K562 (cell line): ENCODE data around the gene ZNF487. TPM values are rescaled to one million over a fixed set of nuclear protein-coding genes. Genes with fewer than 3 reads are reported as not detected.
A peak's percentile ranks its signal among the peaks of the same experiment; 100 is the strongest.

ENCODE experiments used
- ARNT ChIP-seq, 2 experiments: fragments of 450-650 bp; IDR thresholded peaks; 2 replicates each; pipeline ENCODE4 v1.6.1; 2016; ENCODE audit warnings: mild to moderate bottlenecking in 1 of 2
- BHLHE40 ChIP-seq: IDR thresholded peaks from 2 replicates; pipeline ENCODE4 v1.6.1; 2011; ENCODE audit warnings: low read length, improper control_type of control experiment
- CHCHD3 ChIP-seq: fragments of 250-450 bp; sonication (Bioruptor Pico); IDR thresholded peaks from 2 replicates; pipeline ENCODE4 v2.1.2; 2022; ENCODE audit warnings: mild to moderate bottlenecking
- E2F3 ChIP-seq: fragments of 250-450 bp; sonication (Bioruptor Pico); IDR thresholded peaks from 2 replicates; pipeline ENCODE4 v1.4.0; 2020; ENCODE audit warnings: mild to moderate bottlenecking
- HDAC3 ChIP-seq: fragments of 450-650 bp; IDR thresholded peaks from 2 replicates; pipeline ENCODE4 v1.6.1; 2018; ENCODE audit warnings: borderline replicate concordance, mild to moderate bottlenecking, moderate library complexity; ENCODE audit not compliant: partially characterized antibody
- MCM5 ChIP-seq: fragments of 450-650 bp; IDR thresholded peaks from 2 replicates; pipeline ENCODE4 v1.6.1; 2016; ENCODE audit warnings: low read depth
- NFE2 ChIP-seq: IDR thresholded peaks from 2 replicates; pipeline ENCODE4 v1.6.1; 2014; ENCODE audit warnings: antibody characterized with exemption, low read depth
- NR0B1 ChIP-seq: fragments of 450-650 bp; IDR thresholded peaks from one replicate; pipeline ENCODE4 v1.6.1; 2018; ENCODE audit warnings: mild to moderate bottlenecking, moderate library complexity; ENCODE audit not compliant: partially characterized antibody
- SMAD4 ChIP-seq: fragments of 250-450 bp; sonication (Bioruptor Pico); conservative IDR thresholded peaks from 2 replicates; pipeline ENCODE4 v1.8.0; 2021; ENCODE audit warnings: inconsistent platforms, mild to moderate bottlenecking, moderate library complexity
- TEAD2 ChIP-seq: fragments of 450-650 bp; IDR thresholded peaks from 2 replicates; pipeline ENCODE4 v1.6.1; 2016; ENCODE audit warnings: missing genetic modification characterization, control low read depth, missing compliant biosample characterization
- ZBTB1 ChIP-seq: sonication (generic); formaldehyde crosslinking; IDR thresholded peaks from 2 replicates; pipeline ENCODE4 v1.8.1; 2023; ENCODE audit warnings: missing genetic modification reagents, low read depth, mild to moderate bottlenecking, borderline replicate concordance
- ZBTB17 ChIP-seq: fragments of 450-650 bp; formaldehyde crosslinking; IDR thresholded peaks from 2 replicates; pipeline ENCODE4 v1.4.0; 2020; ENCODE audit warnings: mild to moderate bottlenecking
- polyA plus RNA-seq, 8 experiments: library from polyadenylated mRNA; depleted of rRNA in 4 of 8; stranded (reverse) in 5 of 8; unstranded in 3 of 8; fragments of >200 nt; fragmentation: Nextera tagmentation in 2 of 8; fragmentation: Illumina TruSeq in 1 of 8; extraction: Ambion mirVana in 2 of 8; extraction: Trizol in 1 of 8; gene quantifications; 2 replicates each; pipeline versions ENCODE4 v1.2.1 to v1.2.3, GENCODE V29; 2011 to 2014; ENCODE audit warnings: inconsistent platforms in 1 of 8, missing spikeins in 1 of 8
- total RNA-seq, 7 experiments: library from RNA; depleted of rRNA in 6 of 7; stranded (reverse); fragments of >200 nt in 6 of 7; fragmentation: Illumina TruSeq in 2 of 7; extraction: Trizol in 2 of 7; gene quantifications; 2 replicates each; pipeline versions ENCODE4 v1.2.1 to v1.2.3, GENCODE V29; 2011 to 2021; ENCODE audit warnings: low replicate concordance in 1 of 7
- TF ChIP-seq, protein P1 (sequence below): IDR thresholded peaks from 3 replicates; pipeline ENCODE4 v1.6.1; 2011; ENCODE audit warnings: borderline replicate concordance, mild to moderate bottlenecking, moderate library complexity; ENCODE audit not compliant: insufficient read length; ENCODE audit errors: extremely low read depth
- TF ChIP-seq, protein P2 (sequence below): sonication (generic); formaldehyde crosslinking; IDR thresholded peaks from 2 replicates; pipeline ENCODE4 v1.8.0; 2022; ENCODE audit warnings: missing genetic modification reagents, mild to moderate bottlenecking, borderline replicate concordance
- TF ChIP-seq, protein P3 (sequence below), 2 experiments: IDR thresholded peaks; 2 replicates each; pipeline ENCODE4 v1.6.1; 2012; ENCODE audit warnings: improper control_type of control experiment in 2 of 2, low read depth in 2 of 2, low read length in 2 of 2, borderline replicate concordance in 1 of 2
- TF ChIP-seq, protein P4 (sequence below): sonication (generic); formaldehyde crosslinking; IDR thresholded peaks from 2 replicates; pipeline ENCODE4 v1.8.0; 2022; ENCODE audit warnings: mild to moderate bottlenecking, missing genetic modification reagents
- TF ChIP-seq, protein P5 (sequence below): fragments of 250-450 bp; sonication (Bioruptor Pico); IDR thresholded peaks from 2 replicates; pipeline ENCODE4 v1.5.0; 2021; ENCODE audit warnings: mild to moderate bottlenecking, moderate library complexity

ZNF487 gene
- total and polyA plus RNA-seq, 9 of the 15 experiments (the other 6 are each of a cell fraction or from before 2014, with no cell fraction given), result 1.9 to 6.5 (median 4.2) TPM

GRCh38 chr10:43415544-43415943, 21.4 kb upstream of the ZNF487 start (continued):
- TF ChIP-seq, protein P1, sequence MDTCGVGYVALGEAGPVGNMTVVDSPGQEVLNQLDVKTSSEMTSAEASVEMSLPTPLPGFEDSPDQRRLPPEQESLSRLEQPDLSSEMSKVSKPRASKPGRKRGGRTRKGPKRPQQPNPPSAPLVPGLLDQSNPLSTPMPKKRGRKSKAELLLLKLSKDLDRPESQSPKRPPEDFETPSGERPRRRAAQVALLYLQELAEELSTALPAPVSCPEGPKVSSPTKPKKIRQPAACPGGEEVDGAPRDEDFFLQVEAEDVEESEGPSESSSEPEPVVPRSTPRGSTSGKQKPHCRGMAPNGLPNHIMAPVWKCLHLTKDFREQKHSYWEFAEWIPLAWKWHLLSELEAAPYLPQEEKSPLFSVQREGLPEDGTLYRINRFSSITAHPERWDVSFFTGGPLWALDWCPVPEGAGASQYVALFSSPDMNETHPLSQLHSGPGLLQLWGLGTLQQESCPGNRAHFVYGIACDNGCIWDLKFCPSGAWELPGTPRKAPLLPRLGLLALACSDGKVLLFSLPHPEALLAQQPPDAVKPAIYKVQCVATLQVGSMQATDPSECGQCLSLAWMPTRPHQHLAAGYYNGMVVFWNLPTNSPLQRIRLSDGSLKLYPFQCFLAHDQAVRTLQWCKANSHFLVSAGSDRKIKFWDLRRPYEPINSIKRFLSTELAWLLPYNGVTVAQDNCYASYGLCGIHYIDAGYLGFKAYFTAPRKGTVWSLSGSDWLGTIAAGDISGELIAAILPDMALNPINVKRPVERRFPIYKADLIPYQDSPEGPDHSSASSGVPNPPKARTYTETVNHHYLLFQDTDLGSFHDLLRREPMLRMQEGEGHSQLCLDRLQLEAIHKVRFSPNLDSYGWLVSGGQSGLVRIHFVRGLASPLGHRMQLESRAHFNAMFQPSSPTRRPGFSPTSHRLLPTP, result no peak
- TF ChIP-seq BHLHE40 (peak; percentile 83), HDAC3 (peak; percentile 81), ZBTB1 (CRISPR knock-in tag) (no peak), ZBTB17 (CRISPR knock-in tag) (no peak), NFE2 (no peak), SMAD4 (peak; percentile 83), MCM5 (no peak), CHCHD3 (CRISPR knock-in tag) (no peak), NR0B1 (no peak), E2F3 (CRISPR knock-in tag) (no peak), TEAD2 (tag) (no peak), ARNT (IDR thresholded peaks at IDR 0.05) (no peak)
- TF ChIP-seq, protein P2, sequence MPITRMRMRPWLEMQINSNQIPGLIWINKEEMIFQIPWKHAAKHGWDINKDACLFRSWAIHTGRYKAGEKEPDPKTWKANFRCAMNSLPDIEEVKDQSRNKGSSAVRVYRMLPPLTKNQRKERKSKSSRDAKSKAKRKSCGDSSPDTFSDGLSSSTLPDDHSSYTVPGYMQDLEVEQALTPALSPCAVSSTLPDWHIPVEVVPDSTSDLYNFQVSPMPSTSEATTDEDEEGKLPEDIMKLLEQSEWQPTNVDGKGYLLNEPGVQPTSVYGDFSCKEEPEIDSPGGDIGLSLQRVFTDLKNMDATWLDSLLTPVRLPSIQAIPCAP (CRISPR knock-in tag), result no peak
- TF ChIP-seq, protein P3, sequence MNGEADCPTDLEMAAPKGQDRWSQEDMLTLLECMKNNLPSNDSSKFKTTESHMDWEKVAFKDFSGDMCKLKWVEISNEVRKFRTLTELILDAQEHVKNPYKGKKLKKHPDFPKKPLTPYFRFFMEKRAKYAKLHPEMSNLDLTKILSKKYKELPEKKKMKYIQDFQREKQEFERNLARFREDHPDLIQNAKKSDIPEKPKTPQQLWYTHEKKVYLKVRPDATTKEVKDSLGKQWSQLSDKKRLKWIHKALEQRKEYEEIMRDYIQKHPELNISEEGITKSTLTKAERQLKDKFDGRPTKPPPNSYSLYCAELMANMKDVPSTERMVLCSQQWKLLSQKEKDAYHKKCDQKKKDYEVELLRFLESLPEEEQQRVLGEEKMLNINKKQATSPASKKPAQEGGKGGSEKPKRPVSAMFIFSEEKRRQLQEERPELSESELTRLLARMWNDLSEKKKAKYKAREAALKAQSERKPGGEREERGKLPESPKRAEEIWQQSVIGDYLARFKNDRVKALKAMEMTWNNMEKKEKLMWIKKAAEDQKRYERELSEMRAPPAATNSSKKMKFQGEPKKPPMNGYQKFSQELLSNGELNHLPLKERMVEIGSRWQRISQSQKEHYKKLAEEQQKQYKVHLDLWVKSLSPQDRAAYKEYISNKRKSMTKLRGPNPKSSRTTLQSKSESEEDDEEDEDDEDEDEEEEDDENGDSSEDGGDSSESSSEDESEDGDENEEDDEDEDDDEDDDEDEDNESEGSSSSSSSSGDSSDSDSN (IDR thresholded peaks at IDR 0.05; ENCODE audit: borderline replicate concordance in 1 of 2, low read depth in 2 of 2, low read length in 2 of 2), result no peak
- TF ChIP-seq, protein P4, sequence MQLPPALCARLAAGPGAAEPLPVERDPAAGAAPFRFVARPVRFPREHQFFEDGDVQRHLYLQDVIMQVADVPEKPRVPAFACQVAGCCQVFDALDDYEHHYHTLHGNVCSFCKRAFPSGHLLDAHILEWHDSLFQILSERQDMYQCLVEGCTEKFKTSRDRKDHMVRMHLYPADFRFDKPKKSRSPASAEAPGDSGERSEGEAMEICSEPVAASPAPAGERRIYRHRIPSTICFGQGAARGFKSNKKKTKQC (CRISPR knock-in tag), result no peak
- TF ChIP-seq, protein P5, sequence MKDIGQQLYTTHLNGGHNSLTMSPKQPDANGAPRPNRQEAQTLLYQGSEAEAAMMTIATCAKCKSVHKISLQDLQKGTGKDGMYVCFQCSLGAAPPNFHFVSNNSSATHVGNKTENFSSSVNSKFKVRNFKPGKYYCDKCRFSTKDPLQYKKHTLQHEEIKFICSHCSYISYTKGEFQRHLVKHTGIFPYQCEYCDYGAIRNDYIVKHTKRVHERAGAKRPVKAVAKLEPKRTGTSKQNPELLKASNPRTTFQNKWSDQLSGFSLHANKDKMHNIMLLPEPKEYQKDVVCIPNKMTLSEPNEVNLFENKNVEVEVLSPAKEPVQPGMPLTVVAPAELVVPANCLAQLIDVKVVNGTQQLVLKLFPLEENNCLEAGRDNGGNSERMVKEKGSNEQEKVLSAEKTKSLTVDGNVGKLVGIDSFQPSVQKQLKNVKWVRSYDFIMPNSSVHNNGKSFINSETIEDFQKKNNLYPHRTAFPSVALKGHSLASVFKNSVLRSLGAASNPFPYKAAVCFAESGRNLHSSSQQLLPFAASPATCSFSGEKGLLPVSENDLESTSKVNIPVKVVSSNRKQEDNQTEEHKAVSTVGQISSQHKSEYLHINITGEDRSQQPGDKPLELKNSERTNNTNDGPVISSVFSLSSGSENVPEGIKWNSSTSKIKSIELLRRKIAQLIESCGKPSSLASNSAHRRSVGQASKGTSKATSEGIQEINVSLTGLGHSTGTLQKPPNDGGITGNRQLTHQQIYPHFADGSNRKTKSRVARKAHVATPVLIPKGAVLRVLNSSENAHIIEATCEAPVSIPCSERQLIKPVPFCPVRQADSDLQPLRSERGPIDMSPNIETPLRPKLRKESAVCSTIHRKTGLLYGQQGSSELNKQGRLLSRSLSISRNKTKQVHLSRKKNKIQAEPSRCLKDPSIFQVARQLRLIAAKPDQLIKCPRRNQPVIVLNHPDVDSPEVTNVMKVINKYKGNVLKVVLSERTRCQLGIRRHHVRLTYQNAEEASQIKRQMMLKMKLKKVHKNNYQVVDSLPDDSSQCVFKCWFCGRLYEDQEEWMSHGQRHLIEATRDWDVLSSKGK (CRISPR knock-in tag), result no peak
